Upper lobe of right lung (tissue), 1 donor: ENCODE measurements around the gene SLC37A2. TPM values are rescaled to one million over a fixed set of nuclear protein-coding genes. Genes with fewer than 3 reads are reported as not detected.

Experiments
- ATAC-seq: fragments of 200-7000 bp; cut with Tn5 transposase; one replicate; pipeline ENCODE4 v1.9.1; 2020; ENCODE audit warnings: mild to moderate bottlenecking, moderate library complexity
- DNase-seq: peaks from one replicate; pipeline ENCODE4 v3.0.0-alpha.2; 2020
- H3K27ac ChIP-seq: fragments of 200-600 bp; one replicate; pipeline ENCODE4 v1.8.0; 2022
- H3K27me3 ChIP-seq: fragments of 200-600 bp; one replicate; pipeline ENCODE4 v1.8.0; 2022; ENCODE audit warnings: mild to moderate bottlenecking
- H3K36me3 ChIP-seq: fragments of 200-600 bp; one replicate; pipeline ENCODE4 v1.8.0; 2022
- H3K4me1 ChIP-seq: fragments of 200-600 bp; one replicate; pipeline ENCODE4 v1.8.0; 2022
- H3K4me3 ChIP-seq: fragments of 200-600 bp; one replicate; pipeline ENCODE4 v1.8.0; 2022; ENCODE audit warnings: mild to moderate bottlenecking
- H3K9me3 ChIP-seq: fragments of 200-600 bp; one replicate; pipeline ENCODE4 v1.8.0; 2022
- intact Hi-C: fragments of 100-400 bp; cut with DNase I; formaldehyde crosslinking; loops from one replicate; pipeline ENCODE4 v1.11.0; 2022
- total RNA-seq: library from RNA; stranded (reverse); fragmentation: NEBNext Ultra II Directional; extraction: Animal tissue kit (Norgen Biotek cat#: 25700); gene quantifications from one replicate; pipeline ENCODE4 v1.2.1, GENCODE V29; 2021
- TF ChIP-seq, protein P1 (sequence below): fragments of 200-600 bp; IDR thresholded peaks from one replicate; pipeline ENCODE4 v1.8.0; 2022; ENCODE audit warnings: antibody characterized with exemption
- donor health status: DM: no; HTN: yes; CAD: no; lungs with severe emphysema.

Gene SLC37A2
- total RNA-seq, 1 donor from 2014 or later: 25.1 TPM

DNA sequence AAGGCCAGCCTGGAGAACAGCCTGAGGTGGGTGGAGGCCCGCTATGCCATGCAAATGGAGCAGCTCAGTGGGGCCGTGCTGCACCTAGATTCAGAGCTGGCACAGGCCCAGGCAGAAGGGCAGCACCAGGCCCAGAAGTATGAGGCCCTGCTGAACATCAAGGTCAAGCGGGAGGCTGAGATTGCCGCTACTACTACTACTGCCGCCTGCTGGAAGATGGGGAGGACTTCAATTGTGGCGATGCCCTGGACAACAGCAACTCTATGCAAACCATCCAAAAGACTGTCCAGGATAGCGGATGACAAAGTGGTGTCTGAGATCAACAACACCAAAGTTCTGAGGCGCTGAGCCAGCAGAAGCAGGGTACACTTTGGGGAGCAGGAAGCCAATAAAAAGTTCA lies 51.4 kb downstream of the SLC37A2 start:
- H3K4me1 ChIP-seq: peaks cover 5% of the 10 kb centered on the region
- H3K36me3 ChIP-seq: no peaks in the 10 kb centered on the region
- no peaks in the 10 kb centered on the region for H3K27me3 ChIP-seq
- H3K9me3 ChIP-seq: no peaks in the 10 kb centered on the region
- TF ChIP-seq, protein P1, sequence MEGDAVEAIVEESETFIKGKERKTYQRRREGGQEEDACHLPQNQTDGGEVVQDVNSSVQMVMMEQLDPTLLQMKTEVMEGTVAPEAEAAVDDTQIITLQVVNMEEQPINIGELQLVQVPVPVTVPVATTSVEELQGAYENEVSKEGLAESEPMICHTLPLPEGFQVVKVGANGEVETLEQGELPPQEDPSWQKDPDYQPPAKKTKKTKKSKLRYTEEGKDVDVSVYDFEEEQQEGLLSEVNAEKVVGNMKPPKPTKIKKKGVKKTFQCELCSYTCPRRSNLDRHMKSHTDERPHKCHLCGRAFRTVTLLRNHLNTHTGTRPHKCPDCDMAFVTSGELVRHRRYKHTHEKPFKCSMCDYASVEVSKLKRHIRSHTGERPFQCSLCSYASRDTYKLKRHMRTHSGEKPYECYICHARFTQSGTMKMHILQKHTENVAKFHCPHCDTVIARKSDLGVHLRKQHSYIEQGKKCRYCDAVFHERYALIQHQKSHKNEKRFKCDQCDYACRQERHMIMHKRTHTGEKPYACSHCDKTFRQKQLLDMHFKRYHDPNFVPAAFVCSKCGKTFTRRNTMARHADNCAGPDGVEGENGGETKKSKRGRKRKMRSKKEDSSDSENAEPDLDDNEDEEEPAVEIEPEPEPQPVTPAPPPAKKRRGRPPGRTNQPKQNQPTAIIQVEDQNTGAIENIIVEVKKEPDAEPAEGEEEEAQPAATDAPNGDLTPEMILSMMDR: no peak
- no peak for ATAC-seq
- H3K27ac ChIP-seq: no peak overlapping the region
- no peak overlapping the region for H3K4me3 ChIP-seq
- no peak for DNase-seq
- intact Hi-C loops: no loop called here

DNA sequence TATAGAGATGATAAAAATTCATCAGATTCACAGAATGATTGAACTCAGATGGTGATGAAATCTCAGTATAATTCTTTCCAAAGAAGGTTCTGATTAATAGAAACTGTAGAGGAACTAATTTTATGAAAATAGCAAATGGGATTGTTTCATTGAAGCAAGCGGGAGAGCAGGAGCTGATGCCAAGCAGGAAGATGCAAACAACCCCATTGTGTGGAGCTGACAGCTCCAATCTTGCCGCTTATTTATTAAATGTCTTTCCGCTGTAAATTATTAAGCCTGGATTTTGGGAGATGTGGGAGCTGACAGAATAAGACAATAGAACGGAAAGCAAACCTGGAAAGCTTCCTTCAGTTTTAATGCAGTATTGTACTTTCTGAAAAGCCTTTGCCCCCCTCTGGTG lies 54.3 kb downstream of the SLC37A2 start:
- intact Hi-C loops: no loop called here
- TF ChIP-seq, protein P1: no peak
- ATAC-seq (no peak), DNase-seq (no peak)
- no peak overlapping the region for H3K27ac ChIP-seq
- no peaks in the 10 kb centered on the region for H3K27me3 ChIP-seq
- no peak overlapping the region for H3K4me3 ChIP-seq
- no peaks in the 10 kb centered on the region for H3K4me1 ChIP-seq
- no peaks in the 10 kb centered on the region for H3K36me3 ChIP-seq
- H3K9me3 ChIP-seq: no peaks in the 10 kb centered on the region

DNA sequence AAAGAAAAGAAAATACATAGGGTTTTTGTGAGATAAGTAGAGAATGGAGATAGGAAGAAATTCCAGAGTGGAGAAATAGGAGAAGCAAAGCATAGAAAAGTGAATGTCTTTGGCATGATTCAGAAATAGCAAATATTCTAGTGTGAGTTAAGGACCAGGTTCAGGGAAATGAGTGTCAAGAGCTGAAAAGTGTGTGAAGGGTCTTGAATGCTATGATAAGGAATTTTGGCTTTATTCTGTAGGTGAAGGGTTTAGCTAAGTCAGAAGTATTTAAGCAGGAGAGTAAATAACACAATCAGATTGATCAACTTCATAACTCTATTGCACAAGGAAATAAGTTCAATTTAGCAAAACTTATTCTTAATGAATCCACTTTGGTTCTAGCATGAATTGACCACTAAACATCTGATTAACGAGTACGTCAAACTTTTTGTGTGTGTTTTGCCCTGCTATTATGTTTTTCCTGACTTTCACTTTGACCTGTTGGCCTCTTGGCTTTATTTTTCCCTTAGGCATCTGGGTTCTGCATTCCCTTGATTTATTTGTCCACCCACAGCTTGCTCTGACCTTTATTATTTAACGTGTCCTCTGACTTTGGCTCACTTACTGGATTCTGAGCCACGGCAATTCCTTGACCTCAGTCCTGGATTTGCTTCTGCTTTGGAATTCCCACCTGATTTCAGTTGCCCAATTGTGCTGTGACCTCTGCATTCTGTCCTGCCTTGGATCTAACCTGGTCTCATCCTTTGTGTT lies 60.3 kb downstream of the SLC37A2 start:
- DNase-seq: no peak
- TF ChIP-seq, protein P1: no peak
- no peaks in the 10 kb centered on the region for H3K36me3 ChIP-seq
- H3K4me3 ChIP-seq: peak overlapping the region; percentile 0
- H3K27ac ChIP-seq: peak overlapping the region; percentile 32
- no peaks in the 10 kb centered on the region for H3K27me3 ChIP-seq
- H3K9me3 ChIP-seq: no peaks in the 10 kb centered on the region
- no peak for ATAC-seq
- H3K4me1 ChIP-seq: no peaks in the 10 kb centered on the region
- intact Hi-C loops: no loop called here

DNA sequence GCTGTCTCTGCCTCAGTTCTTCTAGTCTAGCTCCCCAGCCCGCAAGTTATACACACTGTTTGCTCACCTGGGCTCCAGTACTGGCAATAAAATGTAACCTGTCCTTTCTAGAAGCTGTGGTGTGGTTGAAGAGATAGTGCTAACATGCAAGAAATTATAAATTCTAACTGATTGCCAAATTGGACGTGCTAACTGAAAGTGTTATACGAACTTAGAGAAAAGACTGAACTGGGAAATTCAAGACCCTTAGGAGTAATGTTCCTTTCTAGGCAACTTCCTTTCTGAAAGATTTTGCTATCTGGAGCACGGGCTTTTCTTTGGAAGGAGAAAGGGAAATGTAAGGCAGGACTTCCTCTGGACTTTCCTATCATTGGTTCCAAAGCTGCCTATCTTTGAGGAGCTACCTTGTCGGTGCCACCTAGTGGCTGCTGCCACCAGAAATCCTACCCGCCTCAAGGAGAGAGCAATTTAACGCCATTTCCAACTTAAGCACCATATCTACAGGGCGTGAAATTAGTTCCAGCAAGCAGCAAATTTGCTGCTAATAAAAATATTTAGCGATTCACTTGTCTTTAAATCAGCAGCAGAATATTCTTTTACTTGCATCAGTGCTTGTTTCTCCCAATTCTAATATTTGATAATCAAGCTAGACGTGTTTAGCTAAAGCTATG lies 61.0 kb downstream of the SLC37A2 start:
- TF ChIP-seq, protein P1: peak; percentile 57
- no peaks in the 10 kb centered on the region for H3K36me3 ChIP-seq
- intact Hi-C loops: no loop called here
- ATAC-seq (peak; percentile 97), DNase-seq (peak; percentile 81)
- peak overlapping the region; percentile 32 for H3K27ac ChIP-seq
- no peaks in the 10 kb centered on the region for H3K4me1 ChIP-seq
- peak overlapping the region; percentile 0 for H3K4me3 ChIP-seq
- no peaks in the 10 kb centered on the region for H3K27me3 ChIP-seq
- H3K9me3 ChIP-seq: no peaks in the 10 kb centered on the region

DNA sequence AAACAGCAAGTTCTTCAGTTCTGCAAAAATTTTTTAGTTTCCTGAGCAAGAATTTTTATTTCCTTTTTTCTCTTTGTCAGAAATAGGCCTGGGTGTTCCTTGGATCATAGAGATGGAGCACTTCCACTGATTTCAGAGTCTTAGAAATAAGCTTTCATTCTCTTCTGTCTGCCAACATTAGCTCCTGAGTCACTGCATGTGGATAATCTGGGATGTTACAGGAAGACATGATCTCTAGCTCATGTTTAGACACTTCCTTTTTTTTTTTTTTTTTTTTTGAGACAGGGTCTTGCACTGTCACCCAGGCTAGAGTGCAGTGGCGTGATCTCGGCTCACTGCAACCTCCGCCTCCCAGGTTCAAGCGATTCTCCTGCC lies 61.5 kb downstream of the SLC37A2 start:
- Histone ChIP-seq H3K27ac (no peak overlapping the region), H3K36me3 (no peaks in the 10 kb centered on the region), H3K4me1 (no peaks in the 10 kb centered on the region), H3K27me3 (no peaks in the 10 kb centered on the region), H3K4me3 (no peak overlapping the region), H3K9me3 (no peaks in the 10 kb centered on the region)
- DNase-seq (no peak), ATAC-seq (no peak)
- TF ChIP-seq, protein P1: no peak
- intact Hi-C loops: no loop called here
